Stimulated activated CD4-positive, alpha-beta T cell treated with anti-CD3 and anti-CD28 coated beads, Interleukin-15, amount 100 ng/mL, for 48 hours (primary cell): ENCODE data around the gene EPS8.

Experiments used
- DNase-seq, 2 donors: peaks; one replicate each; pipeline ENCODE4 v3.0.0-alpha.2; 2020; ENCODE audit warnings: low read depth in 2 of 2

EPS8 gene

GRCh38 chr12:15789220-15790171 is at the start of gene EPS8:
Gene EPS8 (minus strand): TSS chr12:15789388. CDS start chr12:15682951, 106,437 bp downstream.
- DNase-seq = peak; percentile 70 to 82

- DNase-seq = no peak
These were observed 48.1 kb upstream of the EPS8 start for GRCh38 chr12:15837141-15837790.

GRCh38 chr12:15834575-15834974 is 45.4 kb upstream of the EPS8 start:
- no peak for DNase-seq

- no peak for DNase-seq
These were observed 42.3 kb upstream of the EPS8 start for GRCh38 chr12:15831315-15831978.

GRCh38 chr12:15830538-15830937 is 41.4 kb upstream of the EPS8 start:
- no peak for DNase-seq

GRCh38 chr12:15829949-15830348 is 40.8 kb upstream of the EPS8 start:
- no peak for DNase-seq

- no peak for DNase-seq
These were observed 40.1 kb upstream of the EPS8 start for GRCh38 chr12:15829255-15829654.

GRCh38 chr12:15827136-15827535 is 37.9 kb upstream of the EPS8 start:
- DNase-seq = no peak

GRCh38 chr12:15824516-15824915 is 35.3 kb upstream of the EPS8 start:
- DNase-seq = no peak

GRCh38 chr12:15823360-15824128 is 34.4 kb upstream of the EPS8 start:
- DNase-seq = no peak

- DNase-seq = no peak
These were observed 30.7 kb upstream of the EPS8 start for GRCh38 chr12:15819644-15820437.

- no peak for DNase-seq
These were observed 29.2 kb upstream of the EPS8 start for GRCh38 chr12:15818418-15818817.

- DNase-seq = no peak
These were observed 26.5 kb upstream of the EPS8 start for GRCh38 chr12:15815730-15816129.

GRCh38 chr12:15811214-15812127 is 22.3 kb upstream of the EPS8 start:
- DNase-seq = no peak

GRCh38 chr12:15808652-15809051 is 19.5 kb upstream of the EPS8 start:
- no peak for DNase-seq

- no peak for DNase-seq
These were observed 19.1 kb upstream of the EPS8 start for GRCh38 chr12:15808250-15808649.

GRCh38 chr12:15806826-15807225 is 17.6 kb upstream of the EPS8 start:
- DNase-seq = no peak

- no peak for DNase-seq
These were observed 12.9 kb upstream of the EPS8 start for GRCh38 chr12:15801770-15802744.

- DNase-seq = no peak
These were observed 11.1 kb upstream of the EPS8 start for GRCh38 chr12:15800278-15800677.
